GM18951 (cell line): Measurements from ENCODE around the gene TNFRSF6B.
"Not testable (repeated sequence)": the region's sequence is repeated elsewhere in the genome, so short reads cannot be mapped to it uniquely, and the experiment has no call there.

ENCODE experiments used
- POLR2A ChIP-seq: IDR thresholded peaks from 4 replicates; pipeline ENCODE4 v1.6.1; 2011; ENCODE audit warnings: mild to moderate bottlenecking; ENCODE audit not compliant: insufficient read length, insufficient read depth; ENCODE audit errors: extremely low read depth
- in situ Hi-C: fragments of 300-500 bp; cut with MboI; formaldehyde crosslinking; loops from one replicate; pipeline ENCODE4 v1.12.0; 2022; ENCODE audit warnings: low sequenced_read_pairs, mixed read lengths, inconsistent platforms; ENCODE audit not compliant: unreplicated experiment

TNFRSF6B gene

GRCh38 chr20:63696628-63697356, at the start of gene TNFRSF6B:
Gene TNFRSF6B (plus strand): TSS chr20:63696652. CDS start chr20:63696768, 116 bp downstream.
- in situ Hi-C loops = no loop called here
- peak; percentile 3 for TF ChIP-seq POLR2A

DNA sequence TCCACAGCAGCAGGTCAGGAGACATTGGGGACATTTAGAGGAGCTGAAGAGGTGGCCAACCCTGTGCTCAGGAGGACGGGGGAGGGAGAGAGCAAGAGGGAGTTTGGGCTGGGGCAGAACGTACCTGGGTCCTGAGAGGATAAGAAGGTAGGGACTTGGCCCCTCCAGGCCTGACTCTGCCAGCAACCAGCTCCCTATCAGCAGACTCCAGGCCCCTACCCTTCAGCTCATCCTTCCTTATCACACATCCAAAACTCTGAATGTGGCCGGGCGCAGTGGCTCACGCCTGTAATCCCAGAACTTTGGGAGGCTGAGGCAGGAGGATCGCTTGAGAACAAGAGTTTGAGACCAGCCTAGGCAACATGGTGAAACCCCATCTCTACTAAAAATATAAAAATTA, 48.3 kb upstream of the TNFRSF6B start:
- TF ChIP-seq POLR2A = no peak
- in situ Hi-C loops = no loop called here

DNA sequence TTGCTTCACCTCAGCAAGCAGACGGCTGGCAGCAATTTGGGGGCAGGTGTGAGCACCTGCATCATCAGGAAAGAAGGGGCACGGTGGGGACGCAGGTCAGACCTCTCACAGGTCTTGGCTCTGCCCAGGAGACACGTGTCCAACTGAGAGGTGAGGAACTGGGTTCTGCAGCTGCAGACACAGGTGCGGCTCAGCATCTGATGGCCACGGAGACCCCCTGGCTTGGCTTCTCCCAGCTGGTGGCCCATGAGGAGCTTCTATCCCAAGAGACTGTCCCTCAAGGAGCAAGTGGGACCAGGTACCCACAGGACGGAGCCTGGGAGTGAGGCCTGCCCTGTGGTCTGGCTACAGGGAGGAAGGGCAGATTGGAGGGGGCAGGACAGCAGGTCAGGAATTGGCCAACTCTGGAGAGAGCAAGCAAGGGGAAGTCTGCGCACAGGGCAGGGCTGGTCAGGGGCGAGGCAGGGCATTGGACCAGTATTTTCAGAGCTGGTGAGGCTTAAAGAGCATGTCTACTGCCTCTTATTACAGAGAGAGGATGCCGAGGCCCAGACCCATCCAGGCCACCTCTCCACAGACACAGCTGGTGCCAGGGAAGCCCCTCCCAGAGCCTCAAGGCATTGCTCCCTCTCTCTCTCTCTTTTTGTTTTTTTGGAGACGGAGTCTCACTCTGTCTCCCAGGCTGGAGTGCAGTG, 47.4 kb upstream of the TNFRSF6B start:
- TF ChIP-seq POLR2A = no peak
- in situ Hi-C loops = no loop called here

- in situ Hi-C loops = not testable (repeated sequence)
Observed at GRCh38 chr20:63650486-63650885, 46.0 kb upstream of the TNFRSF6B start.

GRCh38 chr20:63651942-63652191, 44.6 kb upstream of the TNFRSF6B start:
- in situ Hi-C loops = no loop called here
- no peak for TF ChIP-seq POLR2A

DNA sequence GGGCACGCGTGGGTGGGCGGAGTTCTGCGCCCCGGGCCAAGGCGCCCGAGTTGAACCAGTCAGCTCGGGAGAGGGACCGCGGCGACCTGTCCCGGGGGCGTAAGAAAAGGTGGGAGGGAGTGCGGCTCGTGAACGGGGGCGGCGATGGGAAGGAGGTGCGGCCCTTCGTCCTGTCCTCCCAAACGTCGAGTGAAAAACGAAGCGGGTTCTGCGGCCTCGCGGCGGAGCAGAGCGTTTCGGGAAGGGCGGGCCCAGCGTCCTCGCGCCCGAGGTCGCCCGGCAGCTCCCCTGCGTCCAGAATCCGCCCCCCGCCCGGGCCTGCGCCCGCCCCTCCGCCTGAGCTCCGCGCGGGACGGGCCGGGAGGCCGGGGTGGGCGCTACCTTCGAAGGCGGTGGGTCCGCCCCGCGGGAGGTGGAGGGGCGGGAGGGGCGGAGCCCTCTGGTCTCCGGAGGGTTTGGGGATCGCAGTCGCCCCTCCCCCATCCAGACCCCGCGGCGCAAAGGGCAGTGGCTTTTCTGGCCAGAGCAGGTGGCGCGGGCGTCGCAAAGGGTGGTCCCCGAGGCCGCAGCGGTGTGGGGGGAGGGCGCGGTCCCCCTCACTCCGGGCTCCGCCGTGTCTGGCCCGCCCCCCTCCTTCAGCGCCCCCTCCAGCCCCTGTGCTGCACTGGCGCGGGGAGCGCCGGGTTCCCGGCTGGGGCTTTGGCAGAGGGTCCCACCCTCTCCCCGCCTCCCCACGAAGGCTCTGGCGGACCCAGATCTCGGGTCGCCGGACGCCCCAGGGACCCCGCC, 44.1 kb upstream of the TNFRSF6B start:
- no peak for TF ChIP-seq POLR2A
- in situ Hi-C loops = no loop called here

DNA sequence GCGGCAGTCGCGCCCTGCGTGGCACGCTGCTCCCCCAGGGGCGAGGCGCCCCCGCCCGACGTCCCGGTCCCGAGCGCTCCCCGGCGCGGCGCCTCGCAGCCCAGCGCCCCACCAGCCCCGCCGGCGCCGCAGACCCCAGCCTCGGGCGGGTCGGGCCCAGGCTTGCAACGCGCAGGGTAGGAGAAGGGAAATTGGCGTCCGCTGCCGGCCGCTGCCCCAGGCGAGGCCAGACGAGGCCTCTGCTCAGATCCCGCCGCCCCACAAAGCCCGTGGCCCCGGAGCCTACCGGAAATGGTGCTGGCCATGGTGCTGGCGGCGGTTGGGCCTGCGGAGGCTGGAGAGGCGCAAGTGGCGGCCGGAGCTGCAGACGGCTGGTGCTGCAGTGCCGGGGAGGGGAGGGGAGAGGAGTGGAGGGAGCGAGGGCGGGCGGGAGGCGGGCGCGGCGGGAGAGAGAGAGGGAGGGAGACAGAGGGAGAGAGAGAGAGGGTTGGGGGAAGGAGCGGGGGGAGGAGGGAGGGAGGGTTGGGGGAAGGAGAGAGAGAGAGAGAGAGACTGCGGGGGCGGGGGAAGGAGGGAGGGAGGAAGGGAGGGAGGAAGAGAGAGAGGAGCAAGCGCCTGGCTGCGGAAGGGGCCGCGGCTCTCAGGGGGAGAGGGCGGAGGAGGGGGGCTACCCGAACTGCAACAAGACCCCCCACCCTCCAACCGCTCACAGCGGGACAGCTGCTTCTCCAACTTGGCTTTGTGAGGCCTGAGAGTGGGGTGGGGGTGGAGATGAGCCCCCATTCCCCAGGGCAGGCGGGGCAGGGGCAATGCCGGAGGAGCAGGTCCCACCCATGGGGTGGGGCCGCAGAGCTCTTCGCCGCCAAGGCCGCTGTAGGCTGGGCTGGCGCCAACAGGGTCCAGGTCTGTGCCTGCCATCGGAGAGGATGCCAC, 43.1 kb upstream of the TNFRSF6B start, which contains the start of gene STMN3:
Gene STMN3 (minus strand): TSS at position 384 of the 933 bp plus-strand sequence. CDS start 79 bp downstream, at position 305.
- in situ Hi-C loops = no loop called here
- no peak for TF ChIP-seq POLR2A

GRCh38 chr20:63653974-63654668, 42.3 kb upstream of the TNFRSF6B start:
- in situ Hi-C loops = no loop called here
- no peak for TF ChIP-seq POLR2A

GRCh38 chr20:63655249-63655648, 41.2 kb upstream of the TNFRSF6B start:
- in situ Hi-C loops = no loop called here
- TF ChIP-seq POLR2A = no peak

DNA sequence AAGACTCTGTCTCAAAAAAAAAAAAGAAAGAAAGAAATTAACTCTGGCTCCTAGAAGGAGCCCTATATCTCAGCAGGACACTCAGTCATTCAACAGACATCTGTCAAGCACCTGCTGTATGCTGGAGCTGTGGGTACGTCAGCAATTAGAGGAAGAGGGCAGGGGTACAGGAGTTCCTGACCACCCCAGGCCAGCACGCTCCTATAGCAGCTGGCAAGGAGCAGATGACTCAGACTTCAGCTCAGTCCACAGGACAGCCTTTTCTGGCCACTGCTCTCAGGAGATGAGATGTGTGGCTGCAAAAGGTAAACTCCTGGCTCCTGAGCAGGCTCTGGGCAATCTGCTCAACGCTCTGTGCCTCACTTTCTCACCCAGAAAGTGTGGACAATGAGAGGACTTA, 40.0 kb upstream of the TNFRSF6B start:
- no peak for TF ChIP-seq POLR2A
- in situ Hi-C loops = no loop called here

GRCh38 chr20:63657260-63657936, 39.1 kb upstream of the TNFRSF6B start:
- TF ChIP-seq POLR2A = no peak
- in situ Hi-C loops = no loop called here
